KMS-11 (cell line): ENCODE measurements around the gene KCTD11.

Experiments used
- H2AFZ ChIP-seq: fragments of 200-600 bp; sonication (generic); 2 replicates; pipeline ENCODE4 v1.6.1; 2016; ENCODE audit warnings: antibody characterized with exemption, mixed run types, low read depth
- H3K27ac ChIP-seq: fragments of 200-600 bp; sonication (generic); 2 replicates; pipeline ENCODE4 v1.6.1; 2016; ENCODE audit warnings: mild to moderate bottlenecking, mixed run types
- H3K27me3 ChIP-seq: fragments of 200-600 bp; sonication (generic); 2 replicates; pipeline ENCODE4 v1.6.1; 2017; ENCODE audit warnings: mild to moderate bottlenecking, low read depth, mixed run types, moderate library complexity; ENCODE audit not compliant: insufficient read depth
- H3K36me3 ChIP-seq: fragments of 200-600 bp; sonication (generic); 2 replicates; pipeline ENCODE4 v1.6.1; 2017; ENCODE audit warnings: mild to moderate bottlenecking, mixed run types; ENCODE audit not compliant: insufficient read depth
- H3K4me1 ChIP-seq: fragments of 200-600 bp; sonication (generic); 2 replicates; pipeline ENCODE4 v1.6.1; 2016; ENCODE audit warnings: mild to moderate bottlenecking, low read depth, mixed run types; ENCODE audit not compliant: poor library complexity, severe bottlenecking
- H3K4me2 ChIP-seq: fragments of 200-600 bp; sonication (generic); 2 replicates; pipeline ENCODE4 v1.7.0; 2016; ENCODE audit warnings: mild to moderate bottlenecking, mixed run types
- H3K4me3 ChIP-seq: fragments of 200-600 bp; sonication (generic); IDR thresholded peaks from 2 replicates; pipeline ENCODE4 v1.6.1; 2017; ENCODE audit warnings: low read depth, low read length, mixed read lengths; ENCODE audit not compliant: insufficient read depth
- H3K79me2 ChIP-seq: fragments of 200-600 bp; sonication (generic); 2 replicates; pipeline ENCODE4 v1.6.1; 2016; ENCODE audit warnings: low read depth, mixed run types; ENCODE audit not compliant: insufficient read depth
- H3K9ac ChIP-seq: fragments of 200-600 bp; sonication (generic); 2 replicates; pipeline ENCODE4 v1.6.1; 2016; ENCODE audit warnings: mild to moderate bottlenecking, mixed run types
- H4K20me1 ChIP-seq: fragments of 200-600 bp; sonication (generic); 2 replicates; pipeline ENCODE4 v1.6.1; 2016; ENCODE audit warnings: mild to moderate bottlenecking, mixed run types; ENCODE audit not compliant: insufficient read depth
- TF ChIP-seq, protein P1 (sequence below): fragments of 200-600 bp; sonication (generic); conservative IDR thresholded peaks from 2 replicates; pipeline ENCODE4 v1.6.1; 2017; ENCODE audit warnings: low read depth, mild to moderate bottlenecking, antibody characterized with exemption, low read length, moderate library complexity, mixed read lengths

KCTD11 gene

DNA sequence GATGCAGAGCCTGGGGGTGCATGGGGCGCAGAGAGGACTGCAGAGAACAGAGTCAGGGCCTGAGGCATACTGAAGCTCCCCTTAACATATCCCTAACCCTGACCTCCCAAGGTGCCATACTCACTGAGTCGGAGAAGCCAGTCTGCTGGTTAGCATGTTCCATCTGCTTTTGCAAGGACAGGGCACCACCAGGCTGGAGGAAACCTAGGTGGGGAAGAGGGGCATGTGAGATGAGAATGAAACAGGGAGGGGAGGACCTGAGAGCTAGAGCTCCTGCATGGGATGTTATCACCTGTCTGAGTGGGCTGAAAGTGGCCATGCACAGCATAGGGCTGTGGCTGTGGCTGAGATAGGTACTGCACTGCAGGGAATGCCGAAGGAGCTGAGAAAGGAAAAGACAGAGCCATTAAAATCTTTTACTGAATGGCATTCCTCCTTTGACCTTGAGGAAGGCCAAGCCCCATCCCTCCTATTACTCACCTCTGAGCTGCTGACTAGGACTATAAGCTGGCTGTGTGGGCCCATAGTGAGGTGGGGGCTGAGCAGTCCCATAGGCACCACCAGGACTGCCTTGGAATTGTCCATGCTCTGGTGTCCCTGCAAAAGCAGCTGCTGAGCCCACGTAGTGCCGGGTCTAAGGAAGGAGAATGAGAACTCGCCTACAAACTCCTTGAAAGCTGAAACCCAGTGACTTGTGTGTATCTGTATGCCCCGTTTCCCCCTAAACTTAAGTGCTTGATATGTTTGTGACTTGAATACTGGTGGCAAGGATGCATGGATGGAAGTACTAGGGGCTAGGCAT, 38.7 kb upstream of the KCTD11 start:
- no peaks in the 10 kb centered on the region for H4K20me1 ChIP-seq
- no peak overlapping the region for H3K4me3 ChIP-seq

DNA sequence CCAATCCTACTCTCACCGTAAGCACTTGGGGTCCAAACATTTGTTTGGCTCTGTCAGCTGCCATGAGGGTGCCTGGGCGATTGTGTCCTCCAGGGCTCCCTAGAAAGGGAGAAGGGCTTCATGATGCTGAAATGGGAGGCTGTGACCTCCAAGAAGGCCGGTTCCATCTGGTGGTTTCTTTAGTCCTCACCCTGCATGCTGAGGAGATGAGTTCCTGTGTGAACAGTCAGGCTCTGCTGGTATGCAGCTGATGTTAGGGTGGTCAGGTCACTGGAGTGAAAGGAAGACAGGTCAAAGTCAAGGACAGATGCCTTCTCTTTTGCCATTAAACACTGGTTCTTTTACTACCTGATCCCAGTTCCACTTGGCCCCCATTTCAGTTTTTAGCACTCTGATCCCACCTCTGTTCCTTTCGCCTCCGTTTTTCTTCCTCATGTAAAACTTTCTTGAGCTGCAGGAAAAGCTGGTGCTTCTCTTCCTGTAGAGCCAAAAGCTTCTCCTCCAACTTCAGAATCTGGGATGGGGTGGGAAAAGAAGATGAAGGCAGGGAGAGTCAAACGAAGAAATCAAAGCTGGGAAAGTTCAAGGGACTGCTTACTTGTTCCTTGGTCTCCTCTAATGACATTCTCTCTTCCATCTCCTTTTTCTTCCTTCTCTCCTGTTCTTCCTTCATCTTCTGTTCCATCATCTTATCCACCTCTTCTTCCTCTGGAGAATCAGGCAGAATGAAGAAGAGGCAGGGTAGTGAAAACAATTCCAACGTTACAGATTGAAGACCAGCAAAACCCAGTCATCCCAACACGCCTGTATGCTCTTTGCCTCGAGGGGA, 37.9 kb upstream of the KCTD11 start:
- Histone ChIP-seq H2AFZ (no peak overlapping the region), H3K4me1 (peaks cover 11% of the 10 kb centered on the region), H3K27me3 (no peaks in the 10 kb centered on the region), H3K36me3 (no peaks in the 10 kb centered on the region), H3K9ac (no peak overlapping the region), H4K20me1 (no peaks in the 10 kb centered on the region), H3K4me3 (no peak overlapping the region), H3K27ac (no peak overlapping the region), H3K4me2 (no peak overlapping the region; the same call in 1 of the 2 replicates), H3K79me2 (peaks cover 16% of the 10 kb centered on the region; the same call in 1 of the 2 replicates)
- TF ChIP-seq, protein P1, sequence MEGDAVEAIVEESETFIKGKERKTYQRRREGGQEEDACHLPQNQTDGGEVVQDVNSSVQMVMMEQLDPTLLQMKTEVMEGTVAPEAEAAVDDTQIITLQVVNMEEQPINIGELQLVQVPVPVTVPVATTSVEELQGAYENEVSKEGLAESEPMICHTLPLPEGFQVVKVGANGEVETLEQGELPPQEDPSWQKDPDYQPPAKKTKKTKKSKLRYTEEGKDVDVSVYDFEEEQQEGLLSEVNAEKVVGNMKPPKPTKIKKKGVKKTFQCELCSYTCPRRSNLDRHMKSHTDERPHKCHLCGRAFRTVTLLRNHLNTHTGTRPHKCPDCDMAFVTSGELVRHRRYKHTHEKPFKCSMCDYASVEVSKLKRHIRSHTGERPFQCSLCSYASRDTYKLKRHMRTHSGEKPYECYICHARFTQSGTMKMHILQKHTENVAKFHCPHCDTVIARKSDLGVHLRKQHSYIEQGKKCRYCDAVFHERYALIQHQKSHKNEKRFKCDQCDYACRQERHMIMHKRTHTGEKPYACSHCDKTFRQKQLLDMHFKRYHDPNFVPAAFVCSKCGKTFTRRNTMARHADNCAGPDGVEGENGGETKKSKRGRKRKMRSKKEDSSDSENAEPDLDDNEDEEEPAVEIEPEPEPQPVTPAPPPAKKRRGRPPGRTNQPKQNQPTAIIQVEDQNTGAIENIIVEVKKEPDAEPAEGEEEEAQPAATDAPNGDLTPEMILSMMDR, result no peak

More for the DNA sequence above, 38.7 kb upstream of the KCTD11 start:
- H3K27me3 ChIP-seq, result no peaks in the 10 kb centered on the region
- no peak overlapping the region for H3K27ac ChIP-seq
- TF ChIP-seq, protein P1, result no peak
- no peak overlapping the region for H3K4me2 ChIP-seq
- H3K9ac ChIP-seq, result no peak overlapping the region
- no peaks in the 10 kb centered on the region for H3K36me3 ChIP-seq
- H2AFZ ChIP-seq, result no peak overlapping the region
- peaks cover 11% of the 10 kb centered on the region for H3K4me1 ChIP-seq
- peaks cover 16% of the 10 kb centered on the region; the same call in 1 of the 2 replicates for H3K79me2 ChIP-seq

DNA sequence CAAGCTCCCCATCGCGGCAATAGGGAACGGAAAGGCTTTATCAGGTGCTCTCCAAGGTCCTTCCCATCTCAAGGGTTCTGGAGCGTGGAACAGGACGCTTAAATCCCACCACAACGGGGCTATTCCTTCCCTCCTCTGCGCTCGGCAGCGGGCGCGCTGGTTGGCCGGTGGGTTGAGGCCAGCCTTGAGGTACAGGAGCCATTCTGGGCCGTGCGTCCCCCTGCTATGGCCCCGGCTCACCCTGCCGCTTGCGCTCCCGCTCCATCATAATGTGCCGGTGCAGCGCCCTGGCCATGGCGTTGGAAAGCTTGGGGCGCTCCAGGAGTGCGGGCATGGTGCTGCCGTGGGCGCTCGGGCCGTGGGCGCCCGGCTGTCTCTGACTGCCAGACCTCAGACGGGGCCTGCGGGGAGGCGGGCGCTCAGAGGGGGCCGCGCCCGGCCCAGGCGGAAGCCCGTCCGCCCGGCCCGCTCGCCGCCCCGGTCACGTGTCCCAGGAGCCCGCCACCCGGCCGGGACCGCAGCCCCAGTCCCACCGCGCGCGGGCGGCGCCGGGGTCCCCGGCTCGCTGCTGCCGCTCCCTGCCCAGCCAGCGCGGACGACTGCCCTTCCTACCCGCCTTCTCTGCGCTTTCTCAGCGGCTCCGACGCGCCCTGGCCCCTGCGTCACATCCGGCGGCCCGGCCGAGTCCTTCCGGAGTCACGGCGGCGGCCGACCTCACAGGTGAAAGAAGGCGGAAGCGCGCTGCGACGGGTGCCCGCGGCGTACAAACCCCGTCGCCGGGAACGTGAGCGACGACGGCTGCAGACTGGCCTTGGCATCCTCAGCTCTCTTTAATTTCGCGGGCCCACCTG, 37.0 kb upstream of the KCTD11 start, which contains the start of gene GPS2:
Gene GPS2 (minus strand): TSS at position 642 of the 851 bp plus-strand sequence. CDS start 308 bp downstream, at position 334.
- Histone ChIP-seq H2AFZ (no peak within 1 kb of the TSS), H3K27ac (no peak within 1 kb of the TSS), H4K20me1 (no peaks in the 10 kb centered on the region), H3K4me3 (no peak within 1 kb of the TSS), H3K79me2 (peaks cover 7% of the 10 kb centered on the region; the same call in 1 of the 2 replicates), H3K9ac (no peak within 1 kb of the TSS), H3K4me2 (no peak within 1 kb of the TSS; the same call in 1 of the 2 replicates), H3K4me1 (peaks cover 3% of the 10 kb centered on the region), H3K27me3 (no peaks in the 10 kb centered on the region), H3K36me3 (no peaks in the 10 kb centered on the region)
- TF ChIP-seq, protein P1, result no peak

DNA sequence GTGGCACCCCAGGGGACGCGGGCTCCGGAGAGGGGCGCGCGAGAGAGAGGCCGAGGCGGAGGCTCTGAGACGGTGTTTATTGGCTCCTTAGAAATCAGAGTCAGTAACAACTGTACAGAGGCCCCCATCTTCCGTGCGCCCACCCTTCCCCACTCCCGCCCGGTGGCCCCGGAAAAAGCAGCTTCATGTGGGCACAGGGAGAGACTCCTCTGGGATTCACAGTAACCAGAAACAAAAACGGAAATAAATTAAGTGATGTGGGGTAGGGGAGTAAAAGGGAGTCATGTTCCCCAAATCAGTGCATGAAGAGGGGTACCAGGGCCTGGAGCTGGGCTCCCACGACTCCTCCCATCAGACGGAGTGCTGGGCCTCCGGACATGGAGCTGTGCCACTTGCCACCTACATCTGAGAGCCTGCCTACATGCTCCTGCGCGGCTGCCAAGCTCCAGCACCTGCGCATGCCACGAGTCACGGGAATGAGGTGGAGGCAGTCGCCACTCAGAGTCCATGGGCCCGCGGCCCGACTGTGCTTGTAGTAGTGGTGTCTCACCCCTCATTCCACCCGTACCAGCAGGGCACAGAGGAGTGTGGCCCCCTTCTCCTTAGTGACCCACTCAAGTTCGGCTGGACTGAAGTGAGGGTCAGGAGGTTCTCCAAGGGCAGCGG, 36.3 kb upstream of the KCTD11 start:
- H3K9ac ChIP-seq, result no peak overlapping the region
- H4K20me1 ChIP-seq, result no peaks in the 10 kb centered on the region
- H3K27ac ChIP-seq, result no peak overlapping the region
- no peaks in the 10 kb centered on the region; the same call in 1 of the 2 replicates for H3K79me2 ChIP-seq
- TF ChIP-seq, protein P1, result no peak
- H3K27me3 ChIP-seq, result no peaks in the 10 kb centered on the region
- no peaks in the 10 kb centered on the region for H3K36me3 ChIP-seq
- no peaks in the 10 kb centered on the region for H3K4me1 ChIP-seq
- H3K4me2 ChIP-seq, result no peak overlapping the region
- no peak overlapping the region for H3K4me3 ChIP-seq
- H2AFZ ChIP-seq, result no peak overlapping the region
